Fibroblast of peridontal ligament (primary cell): ENCODE results near the gene SEPHS2.
A peak's percentile ranks its signal among the peaks of the same experiment; 100 is the strongest.
"Not testable (repeated sequence)": the region's sequence is repeated elsewhere in the genome, so short reads cannot be mapped to it uniquely, and the experiment has no call there.

ENCODE experiments used
- DNase-seq: peaks from one replicate; pipeline ENCODE4 v3.0.0-alpha.2; 2010; ENCODE audit errors: extremely low read depth

The SEPHS2 gene

GRCh38 chr16:30398661-30399434, 46.8 kb downstream of the SEPHS2 start:
- DNase-seq = no peak

GRCh38 chr16:30397776-30398660, 47.7 kb downstream of the SEPHS2 start:
- DNase-seq = no peak

- DNase-seq = no peak
Measured at GRCh38 chr16:30397056-30397455, 48.6 kb downstream of the SEPHS2 start.

GRCh38 chr16:30396627-30397026, 49.0 kb downstream of the SEPHS2 start:
- DNase-seq = not testable (repeated sequence)

- DNase-seq = no peak
Measured at GRCh38 chr16:30395992-30396585, 49.6 kb downstream of the SEPHS2 start.

- DNase-seq = peak; percentile 87
Measured at GRCh38 chr16:30395155-30395991, 50.3 kb downstream of the SEPHS2 start, which contains the start of gene ZNF48. Gene ZNF48 (plus strand): TSS chr16:30395420. CDS start chr16:30395795, 375 bp downstream.

- no peak for DNase-seq
Measured at GRCh38 chr16:30394592-30395154, 51.0 kb downstream of the SEPHS2 start.
